Measurements from ENCODE around the gene EARS2.

EARS2 gene

GRCh38 chr16:23509441-23509754, 47.8 kb downstream of the EARS2 start:
- peaks cover 13% of the 10 kb centered on the region for H3K4me1 ChIP-seq
- H3K4me2 ChIP-seq (ENCODE audit: low read length): peak overlapping the region; percentile 82
- no peak overlapping the region for H3K27ac ChIP-seq
- no peak overlapping the region for H3K9ac ChIP-seq
- peak overlapping the region; percentile 88 for H2AFZ ChIP-seq
- H3K27me3 ChIP-seq (ENCODE audit: control insufficient read depth, insufficient read depth, low read length): no peaks in the 10 kb centered on the region
- H3K4me3 ChIP-seq (ENCODE audit: low read depth, low read length): peak overlapping the region; percentile 63
- TF ChIP-seq CTCF (IDR thresholded peaks at IDR 0.05): no peak
- no peaks in the 10 kb centered on the region for H3K9me3 ChIP-seq (ENCODE audit: control insufficient read depth, low read length)
- no peaks in the 10 kb centered on the region for H3K36me3 ChIP-seq (ENCODE audit: control insufficient read depth, insufficient read depth, low read length)
- peaks cover 15% of the 10 kb centered on the region for H3K79me2 ChIP-seq

- peaks cover 15% of the 10 kb centered on the region for H3K79me2 ChIP-seq
- H3K27me3 ChIP-seq (ENCODE audit: control insufficient read depth, insufficient read depth, low read length): no peaks in the 10 kb centered on the region
- H3K9me3 ChIP-seq (ENCODE audit: control insufficient read depth, low read length): no peaks in the 10 kb centered on the region
- peak overlapping the region; percentile 82 for H3K4me2 ChIP-seq (ENCODE audit: low read length)
- no peak for TF ChIP-seq CTCF (IDR thresholded peaks at IDR 0.05)
- peak overlapping the region; percentile 88 for H2AFZ ChIP-seq
- no peak overlapping the region for H3K9ac ChIP-seq
- H3K4me3 ChIP-seq (ENCODE audit: low read depth, low read length): peak overlapping the region; percentile 63
- H3K27ac ChIP-seq: peak overlapping the region; percentile 45
- H3K4me1 ChIP-seq: peaks cover 15% of the 10 kb centered on the region
- no peaks in the 10 kb centered on the region for H3K36me3 ChIP-seq (ENCODE audit: control insufficient read depth, insufficient read depth, low read length)
Measured at GRCh38 chr16:23508589-23509440, 48.3 kb downstream of the EARS2 start.

- Histone ChIP-seq H3K9ac (no peak overlapping the region), H3K9me3 (ENCODE audit: control insufficient read depth, low read length) (no peaks in the 10 kb centered on the region), H3K4me2 (ENCODE audit: low read length) (no peak overlapping the region), H3K27me3 (ENCODE audit: control insufficient read depth, insufficient read depth, low read length) (no peaks in the 10 kb centered on the region), H3K27ac (no peak overlapping the region), H3K36me3 (ENCODE audit: control insufficient read depth, insufficient read depth, low read length) (no peaks in the 10 kb centered on the region), H3K79me2 (peaks cover 26% of the 10 kb centered on the region), H3K4me1 (peaks cover 15% of the 10 kb centered on the region), H3K4me3 (ENCODE audit: low read depth, low read length) (no peak overlapping the region), H2AFZ (no peak overlapping the region)
- no peak for TF ChIP-seq CTCF (IDR thresholded peaks at IDR 0.05)
Measured at GRCh38 chr16:23506606-23506994, 50.5 kb downstream of the EARS2 start.

- H3K79me2 ChIP-seq: peaks cover 28% of the 10 kb centered on the region
- peaks cover 18% of the 10 kb centered on the region for H3K4me1 ChIP-seq
- no peak for TF ChIP-seq CTCF (IDR thresholded peaks at IDR 0.05)
- H3K27ac ChIP-seq: no peak overlapping the region
- no peaks in the 10 kb centered on the region for H3K36me3 ChIP-seq (ENCODE audit: control insufficient read depth, insufficient read depth, low read length)
- no peak overlapping the region for H2AFZ ChIP-seq
- no peak overlapping the region for H3K4me3 ChIP-seq (ENCODE audit: low read depth, low read length)
- no peaks in the 10 kb centered on the region for H3K9me3 ChIP-seq (ENCODE audit: control insufficient read depth, low read length)
- no peak overlapping the region for H3K9ac ChIP-seq
- no peaks in the 10 kb centered on the region for H3K27me3 ChIP-seq (ENCODE audit: control insufficient read depth, insufficient read depth, low read length)
- H3K4me2 ChIP-seq (ENCODE audit: low read length): peak overlapping the region; percentile 23
Measured at GRCh38 chr16:23505671-23506605, 51.2 kb downstream of the EARS2 start.
